ENCODE results near the gene HSPG2.
"Not testable (repeated sequence)": the region's sequence is repeated elsewhere in the genome, so short reads cannot be mapped to it uniquely, and the experiment has no call there.

HSPG2 gene

GRCh38 chr1:21823980-21824702 is 113.0 kb downstream of the HSPG2 start:
- DNase-seq (ENCODE audit: low read depth), result no peak

DNA sequence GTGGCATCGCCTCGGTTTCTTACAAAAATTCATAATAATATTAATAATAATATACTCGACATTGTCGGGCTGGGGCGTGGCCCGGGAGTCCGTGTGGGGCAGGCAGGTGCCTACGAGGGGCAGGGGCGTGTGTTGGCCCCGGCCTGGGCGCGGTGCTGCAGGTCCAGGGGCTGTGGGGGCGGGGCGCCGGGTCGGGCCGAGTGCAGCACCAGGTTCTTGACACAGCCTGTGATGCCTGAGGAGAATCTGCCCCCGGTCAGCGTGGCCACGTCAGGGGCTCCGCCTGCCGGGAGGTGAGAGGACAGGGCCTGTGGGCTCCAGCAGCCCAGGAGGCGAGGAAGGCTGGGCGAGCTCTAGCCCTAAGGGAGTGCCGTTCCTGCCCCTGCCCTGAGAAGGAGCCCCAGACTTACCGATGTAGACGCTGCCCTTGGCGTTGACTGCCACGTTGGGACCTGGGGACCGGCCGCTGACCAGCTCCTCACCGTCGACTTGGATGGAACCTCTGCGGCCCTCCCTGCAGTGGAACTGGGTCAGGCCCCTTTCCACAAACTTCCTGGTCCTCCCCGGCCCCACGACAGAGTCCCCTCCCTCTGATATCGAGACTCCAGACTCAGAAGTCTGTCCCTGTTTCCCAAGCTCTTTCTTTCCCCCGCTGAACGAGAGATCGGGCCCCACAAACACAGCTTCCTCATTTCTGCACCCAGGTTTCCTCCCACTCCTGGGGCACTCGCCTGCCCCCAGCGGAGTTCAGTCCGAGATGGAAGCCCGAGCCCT is 113.7 kb downstream of the HSPG2 start:
- DNase-seq (ENCODE audit: low read depth), result no peak

- DNase-seq (ENCODE audit: low read depth), result peak; percentile 25
Measured at GRCh38 chr1:21822349-21822748, 114.8 kb downstream of the HSPG2 start.

DNA sequence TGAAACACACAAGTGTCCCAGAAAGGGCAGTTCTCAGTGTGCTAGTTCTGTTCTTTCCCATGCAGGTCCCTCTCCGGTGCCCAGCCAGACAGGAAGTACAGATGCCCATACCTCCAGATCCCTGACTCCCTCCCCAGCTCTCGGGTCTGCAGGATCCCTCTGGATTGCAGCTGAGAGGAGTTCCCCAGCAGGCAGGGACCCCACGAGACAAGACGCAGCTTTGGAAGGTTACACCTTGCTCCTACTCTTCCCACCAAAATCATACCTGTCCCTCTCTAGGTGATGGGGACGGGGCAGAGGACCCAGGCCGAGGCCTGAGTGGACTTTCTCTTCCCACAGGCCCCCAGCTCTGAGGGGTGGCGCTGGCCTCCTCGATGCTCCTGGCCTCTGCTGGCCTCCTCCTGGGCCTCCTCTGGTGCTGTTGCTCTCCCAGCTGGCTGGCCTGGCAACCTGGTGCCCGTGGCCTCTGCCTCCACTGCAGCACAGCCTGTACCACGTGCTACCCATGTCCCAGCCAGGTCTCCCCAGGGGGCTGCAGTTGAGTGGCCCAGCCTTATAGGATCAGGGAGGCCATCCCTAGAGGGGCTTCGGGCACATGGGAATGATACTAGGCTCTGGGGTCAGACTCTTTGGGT is 115.6 kb downstream of the HSPG2 start:
- no peak for DNase-seq (ENCODE audit: low read depth)

DNA sequence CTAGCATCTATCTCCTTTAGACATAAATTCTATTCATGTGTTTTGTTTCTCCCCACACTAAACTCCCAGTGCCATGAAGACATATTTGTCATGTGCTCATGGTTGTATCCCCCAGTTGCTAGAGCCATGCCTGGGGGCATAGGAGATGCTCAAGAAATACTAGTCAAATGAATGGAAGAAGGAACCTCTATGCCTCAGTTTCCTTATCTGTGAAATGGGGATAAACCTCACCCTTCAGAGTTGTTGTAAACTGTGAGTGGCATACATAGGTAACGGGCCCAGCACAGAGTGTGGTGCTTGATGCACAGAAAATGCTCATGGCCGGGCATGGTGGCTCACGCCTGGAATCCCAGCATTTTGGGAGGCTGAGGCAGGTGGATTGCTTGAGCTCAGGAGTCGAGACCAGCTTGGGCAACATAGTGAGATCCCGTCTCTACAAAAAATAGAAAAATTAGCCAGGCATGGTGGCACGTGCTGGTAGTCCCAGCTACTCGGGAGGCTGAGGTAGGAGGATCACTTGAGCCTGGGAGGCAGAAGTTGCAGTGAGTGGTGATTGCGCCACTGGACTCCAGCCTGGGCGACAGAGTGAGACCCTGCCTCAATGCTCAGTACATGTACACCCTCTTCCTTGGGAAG is 116.4 kb downstream of the HSPG2 start:
- DNase-seq (ENCODE audit: low read depth), result no peak

DNA sequence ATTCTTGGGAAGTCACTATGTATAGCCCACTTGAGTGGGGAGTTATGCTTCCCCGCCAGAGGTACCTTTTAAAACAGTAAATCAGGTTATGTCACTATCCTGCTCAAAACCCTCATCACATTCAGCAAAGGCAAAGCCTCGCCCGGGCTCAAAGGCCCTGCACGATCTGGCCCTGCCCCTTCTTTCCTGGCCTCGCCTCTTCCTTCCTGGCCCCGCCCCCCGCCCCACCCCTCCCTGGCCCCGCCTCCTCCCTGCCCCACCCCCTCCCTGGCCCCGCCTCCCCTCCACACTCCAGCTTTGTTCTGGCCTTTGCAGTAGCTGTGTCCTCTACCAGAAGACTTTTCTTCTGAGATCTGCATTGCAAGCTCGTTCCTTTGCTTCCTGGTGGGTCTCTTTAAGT is 118.5 kb downstream of the HSPG2 start:
- peak; percentile 60 for DNase-seq (ENCODE audit: low read depth)

DNA sequence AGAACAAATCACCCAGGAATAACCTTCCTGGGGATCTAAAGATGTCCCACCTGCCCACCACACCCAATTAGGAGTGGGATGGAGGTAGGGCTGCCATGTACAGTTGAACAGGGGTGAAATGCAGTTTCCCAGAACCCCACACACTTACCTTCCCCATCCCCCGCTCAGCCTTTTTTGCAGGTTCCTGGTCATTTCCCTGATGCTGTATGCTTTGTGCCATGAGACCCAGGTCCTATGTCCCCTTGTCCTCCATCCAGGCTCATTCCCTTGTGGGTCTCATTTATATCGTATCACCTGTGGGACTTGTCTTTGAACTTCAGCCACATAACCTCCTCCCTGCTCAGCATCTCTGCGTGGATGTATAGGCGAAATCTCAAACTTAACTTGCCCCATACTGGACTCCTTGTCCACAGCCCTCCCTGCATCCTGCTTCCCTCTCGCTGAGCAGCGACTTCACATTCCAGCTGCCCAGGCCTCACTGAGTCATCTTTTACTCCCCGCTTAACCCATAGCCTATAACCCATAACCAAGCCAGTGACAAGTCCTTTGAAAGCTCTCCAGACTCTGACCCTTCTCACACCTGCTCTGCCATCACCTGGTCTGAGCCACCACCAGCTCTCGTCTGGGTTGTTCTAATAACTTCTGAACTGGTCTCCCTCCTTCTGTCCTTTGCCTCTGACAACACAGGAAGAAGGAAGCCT is 120.4 kb downstream of the HSPG2 start:
- DNase-seq (ENCODE audit: low read depth), result peak; percentile 84

DNA sequence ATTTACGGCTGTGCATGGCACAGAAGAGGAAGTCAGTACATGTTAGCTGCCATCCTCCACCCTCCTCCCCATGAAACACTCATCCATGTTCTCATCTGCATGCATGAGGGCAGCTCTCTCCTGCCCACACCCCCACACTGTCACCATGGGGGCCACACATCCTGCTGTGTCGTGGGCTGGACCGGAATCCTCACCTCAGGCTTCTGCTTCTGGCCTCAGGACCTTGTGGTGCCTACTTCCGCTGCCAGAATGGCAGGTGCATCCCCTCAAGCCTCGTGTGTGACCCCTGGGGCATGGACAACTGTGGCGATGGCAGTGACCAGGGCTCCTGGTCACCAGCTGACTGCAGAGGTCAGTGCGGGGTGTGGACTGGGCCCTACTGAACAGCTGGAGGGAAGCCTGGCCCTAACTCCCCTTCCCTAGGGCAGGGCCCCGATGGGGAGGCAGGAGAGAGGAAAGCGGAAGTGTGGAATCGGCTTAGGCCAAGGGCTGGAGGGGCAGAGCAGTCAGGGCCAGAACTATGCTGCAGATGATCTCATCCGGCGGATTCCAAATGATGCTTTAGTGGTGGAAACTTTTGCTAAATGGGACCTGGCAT is 121.3 kb downstream of the HSPG2 start:
- no peak for DNase-seq (ENCODE audit: low read depth)

DNA sequence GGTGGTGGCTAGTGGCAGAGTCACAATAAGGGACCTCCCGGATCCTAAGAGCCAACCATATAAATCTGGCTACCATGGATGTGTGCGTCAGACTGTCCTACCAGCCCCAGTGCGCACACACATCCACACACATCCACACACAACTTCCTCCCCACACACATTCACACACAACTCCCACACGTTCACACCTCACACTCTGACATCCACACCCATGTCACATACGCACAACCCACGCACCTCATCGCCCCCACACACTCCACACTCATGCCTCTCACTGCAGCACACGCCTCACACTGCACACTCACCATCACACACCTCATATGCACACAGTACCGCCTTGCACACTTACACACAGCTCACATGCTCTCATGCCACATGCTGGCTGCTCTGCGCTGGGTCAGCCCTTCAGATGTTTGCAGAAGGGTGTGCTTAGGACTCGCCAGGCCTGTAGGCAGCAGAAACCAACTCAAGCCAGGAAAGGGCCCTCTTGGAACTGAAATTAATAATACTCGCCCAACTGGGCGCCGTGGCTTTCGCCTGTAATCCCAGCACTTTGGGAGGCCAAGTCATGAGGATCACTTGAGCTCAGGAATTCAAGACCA is 122.0 kb downstream of the HSPG2 start:
- no peak for DNase-seq (ENCODE audit: low read depth)

DNA sequence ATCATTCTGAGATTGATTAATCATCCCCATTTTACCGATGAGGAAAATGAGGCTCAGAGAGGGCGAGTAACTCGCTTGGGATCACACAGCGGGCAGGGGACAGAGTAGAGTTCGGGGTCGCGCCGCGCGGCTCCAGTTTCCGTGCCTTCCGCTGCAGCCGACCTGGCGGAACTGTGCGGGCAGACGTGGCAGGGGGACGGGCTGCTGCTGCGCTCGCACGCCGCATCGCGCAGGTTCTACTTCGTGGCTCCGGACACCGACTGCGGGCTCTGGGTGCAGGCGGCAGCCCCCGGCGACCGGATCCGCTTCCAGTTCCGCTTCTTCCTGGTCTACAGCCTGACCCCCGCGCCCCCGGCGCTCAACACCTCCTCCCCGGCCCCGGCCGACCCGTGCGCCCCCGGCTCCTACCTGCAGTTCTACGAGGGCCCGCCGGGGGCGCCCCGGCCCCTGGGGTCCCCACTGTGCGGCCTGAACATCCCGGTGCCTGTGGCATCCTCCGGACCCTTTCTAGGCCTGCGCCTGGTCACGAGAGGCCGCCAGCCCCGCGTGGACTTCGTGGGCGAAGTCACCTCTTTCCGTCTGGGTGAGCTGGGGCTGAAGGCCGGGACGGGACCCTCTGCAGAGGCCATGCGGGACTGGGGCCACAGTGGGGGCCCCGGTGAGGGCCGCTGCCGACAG is 122.7 kb downstream of the HSPG2 start:
- DNase-seq (ENCODE audit: low read depth), result no peak

GRCh38 chr1:21813542-21813941 is 123.6 kb downstream of the HSPG2 start:
- no peak for DNase-seq (ENCODE audit: low read depth)

- DNase-seq (ENCODE audit: low read depth), result peak; percentile 55
Measured at GRCh38 chr1:21811875-21812305, 125.2 kb downstream of the HSPG2 start, which contains the start of gene LDLRAD2. Gene LDLRAD2, plus strand, starts transcription at chr1:21812265. Its CDS starts 187 bp downstream, at chr1:21812452.

DNA sequence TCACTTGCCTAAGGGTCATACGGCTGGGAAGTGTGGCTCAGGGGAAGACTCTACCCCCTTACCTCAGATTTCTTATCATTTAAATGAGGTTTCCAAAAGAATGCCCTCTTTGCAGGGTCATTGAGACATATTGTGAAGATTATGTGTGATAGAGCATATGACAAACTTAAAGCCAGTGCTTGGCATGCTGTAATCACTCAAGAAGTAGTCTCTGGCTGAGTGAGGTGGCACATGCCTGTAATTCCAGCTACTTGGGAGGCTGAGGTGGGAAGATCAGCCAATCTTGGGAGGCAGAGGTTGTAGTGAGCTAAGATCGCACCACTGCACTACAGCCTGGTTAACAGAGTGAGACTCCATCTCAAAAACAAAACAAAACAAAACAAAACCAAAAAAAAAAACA is 132.6 kb downstream of the HSPG2 start:
- peak; percentile 36 for DNase-seq (ENCODE audit: low read depth)

DNA sequence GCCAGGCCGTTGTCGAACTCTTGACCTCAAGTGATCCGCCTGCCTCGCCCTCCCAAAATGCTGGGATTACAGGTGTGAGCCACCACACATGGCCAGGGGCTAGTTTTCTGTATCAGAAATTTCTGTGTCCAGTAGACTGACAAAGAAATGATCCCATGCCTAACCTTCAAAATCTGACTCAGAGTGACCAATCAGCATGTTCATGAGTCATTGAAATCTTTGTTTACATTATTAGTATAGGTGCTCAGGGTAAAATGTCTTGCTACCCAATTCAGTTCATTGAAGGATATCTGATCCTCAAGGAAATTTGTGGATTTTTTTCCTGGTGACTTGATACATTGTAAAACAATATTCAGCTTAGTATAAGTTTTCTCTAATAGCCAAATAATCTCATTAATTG is 136.0 kb downstream of the HSPG2 start:
- DNase-seq (ENCODE audit: low read depth), result peak; percentile 29

- DNase-seq (ENCODE audit: low read depth), result no peak
Measured at GRCh38 chr1:21799730-21800129, 137.4 kb downstream of the HSPG2 start.

DNA sequence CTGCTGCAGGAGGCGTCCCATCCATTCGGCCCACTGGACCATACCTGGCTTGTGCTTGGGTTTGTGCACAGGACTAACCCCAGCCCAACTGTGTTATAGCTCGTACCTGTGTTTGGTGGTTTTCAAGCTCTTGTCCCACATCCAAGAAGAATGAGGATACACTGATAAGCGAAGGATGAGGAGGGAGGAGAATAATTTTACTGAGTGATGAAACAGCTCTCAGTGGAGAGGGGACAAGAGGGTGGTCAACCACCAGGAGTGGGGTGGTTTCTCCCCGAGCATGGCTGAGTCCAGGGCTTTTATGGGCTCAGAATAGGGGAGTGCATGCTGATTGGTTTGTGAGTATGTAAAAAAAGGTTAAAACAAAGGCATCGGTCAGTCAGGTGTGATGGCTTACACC is 142.0 kb downstream of the HSPG2 start:
- no peak for DNase-seq (ENCODE audit: low read depth)

GRCh38 chr1:21794656-21795055 is 142.5 kb downstream of the HSPG2 start:
- no peak for DNase-seq (ENCODE audit: low read depth)

DNA sequence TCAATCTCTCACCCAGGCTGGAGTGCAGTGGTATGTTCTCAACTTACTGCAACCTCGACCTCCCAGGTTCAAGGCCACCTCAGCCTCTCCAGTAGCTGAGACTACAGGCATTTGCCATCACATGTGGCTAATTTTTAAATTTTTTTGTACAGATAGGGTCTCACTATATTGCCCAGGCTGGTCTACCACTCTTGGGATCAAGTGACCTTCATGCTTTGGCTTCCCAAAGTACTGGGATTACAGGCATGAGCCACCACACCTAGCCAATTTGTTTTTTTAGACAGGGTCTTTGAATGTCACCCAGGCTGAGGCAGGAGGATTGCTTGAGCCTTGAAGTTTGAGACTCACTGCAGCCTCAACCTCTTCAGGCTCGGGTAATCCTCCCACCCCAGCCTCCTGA is 144.0 kb downstream of the HSPG2 start:
- DNase-seq (ENCODE audit: low read depth), result no peak

GRCh38 chr1:21786640-21787039 is 150.5 kb downstream of the HSPG2 start:
- no peak for DNase-seq (ENCODE audit: low read depth)

DNA sequence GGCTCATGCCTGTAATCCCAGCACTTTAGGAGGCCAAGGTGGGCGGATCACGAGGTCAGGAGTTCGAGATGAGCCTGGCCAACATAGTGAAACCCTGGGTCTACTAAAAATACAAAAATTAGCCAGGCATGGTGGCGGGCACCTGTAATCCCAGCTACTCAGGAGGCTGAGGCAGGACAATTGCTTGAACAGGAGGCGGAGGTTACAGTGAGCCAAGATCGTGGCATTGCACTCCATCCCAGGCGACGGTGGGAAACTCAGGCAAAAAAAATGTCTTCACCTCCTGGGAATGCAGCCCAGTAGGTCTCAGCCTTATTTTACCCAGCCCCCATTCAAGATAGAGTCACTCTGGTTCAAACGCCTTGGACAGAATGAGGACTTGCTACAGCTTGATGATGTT is 151.3 kb downstream of the HSPG2 start:
- DNase-seq (ENCODE audit: low read depth), result not testable (repeated sequence)
